ENCODE results near the gene KRTAP1-5. TPM values are rescaled to one million over a fixed set of nuclear protein-coding genes. Genes with fewer than 3 reads are reported as not detected.

KRTAP1-5 gene
- polyA plus RNA-seq, 1 of the 3 experiments (the other 2 are of a cell fraction): not detected

- TF ChIP-seq EZH2phosphoT487 (IDR thresholded peaks at IDR 0.05; ENCODE audit: borderline replicate concordance, low read depth) (no peak), PBX3 (IDR thresholded peaks at IDR 0.05) (no peak), ELF1 (IDR thresholded peaks at IDR 0.05) (no peak), POLR2AphosphoS5 (IDR thresholded peaks at IDR 0.05; ENCODE audit: low read depth, low read length) (no peak)
- TF ChIP-seq, protein P1, sequence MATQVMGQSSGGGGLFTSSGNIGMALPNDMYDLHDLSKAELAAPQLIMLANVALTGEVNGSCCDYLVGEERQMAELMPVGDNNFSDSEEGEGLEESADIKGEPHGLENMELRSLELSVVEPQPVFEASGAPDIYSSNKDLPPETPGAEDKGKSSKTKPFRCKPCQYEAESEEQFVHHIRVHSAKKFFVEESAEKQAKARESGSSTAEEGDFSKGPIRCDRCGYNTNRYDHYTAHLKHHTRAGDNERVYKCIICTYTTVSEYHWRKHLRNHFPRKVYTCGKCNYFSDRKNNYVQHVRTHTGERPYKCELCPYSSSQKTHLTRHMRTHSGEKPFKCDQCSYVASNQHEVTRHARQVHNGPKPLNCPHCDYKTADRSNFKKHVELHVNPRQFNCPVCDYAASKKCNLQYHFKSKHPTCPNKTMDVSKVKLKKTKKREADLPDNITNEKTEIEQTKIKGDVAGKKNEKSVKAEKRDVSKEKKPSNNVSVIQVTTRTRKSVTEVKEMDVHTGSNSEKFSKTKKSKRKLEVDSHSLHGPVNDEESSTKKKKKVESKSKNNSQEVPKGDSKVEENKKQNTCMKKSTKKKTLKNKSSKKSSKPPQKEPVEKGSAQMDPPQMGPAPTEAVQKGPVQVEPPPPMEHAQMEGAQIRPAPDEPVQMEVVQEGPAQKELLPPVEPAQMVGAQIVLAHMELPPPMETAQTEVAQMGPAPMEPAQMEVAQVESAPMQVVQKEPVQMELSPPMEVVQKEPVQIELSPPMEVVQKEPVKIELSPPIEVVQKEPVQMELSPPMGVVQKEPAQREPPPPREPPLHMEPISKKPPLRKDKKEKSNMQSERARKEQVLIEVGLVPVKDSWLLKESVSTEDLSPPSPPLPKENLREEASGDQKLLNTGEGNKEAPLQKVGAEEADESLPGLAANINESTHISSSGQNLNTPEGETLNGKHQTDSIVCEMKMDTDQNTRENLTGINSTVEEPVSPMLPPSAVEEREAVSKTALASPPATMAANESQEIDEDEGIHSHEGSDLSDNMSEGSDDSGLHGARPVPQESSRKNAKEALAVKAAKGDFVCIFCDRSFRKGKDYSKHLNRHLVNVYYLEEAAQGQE (IDR thresholded peaks at IDR 0.05; ENCODE audit: low read depth, low read length): no peak
- TF ChIP-seq, protein P2, sequence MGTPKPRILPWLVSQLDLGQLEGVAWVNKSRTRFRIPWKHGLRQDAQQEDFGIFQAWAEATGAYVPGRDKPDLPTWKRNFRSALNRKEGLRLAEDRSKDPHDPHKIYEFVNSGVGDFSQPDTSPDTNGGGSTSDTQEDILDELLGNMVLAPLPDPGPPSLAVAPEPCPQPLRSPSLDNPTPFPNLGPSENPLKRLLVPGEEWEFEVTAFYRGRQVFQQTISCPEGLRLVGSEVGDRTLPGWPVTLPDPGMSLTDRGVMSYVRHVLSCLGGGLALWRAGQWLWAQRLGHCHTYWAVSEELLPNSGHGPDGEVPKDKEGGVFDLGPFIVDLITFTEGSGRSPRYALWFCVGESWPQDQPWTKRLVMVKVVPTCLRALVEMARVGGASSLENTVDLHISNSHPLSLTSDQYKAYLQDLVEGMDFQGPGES (IDR thresholded peaks at IDR 0.05; ENCODE audit: low read depth, low read length): no peak
These were observed 37.3 kb upstream of the KRTAP1-5 start (continued) for GRCh38 chr17:41064301-41064700.

- Histone ChIP-seq H3K9me3 (no peaks in the 10 kb centered on the region), H3K4me1 (ENCODE audit: control insufficient read depth in 1 of 2, insufficient read depth in 2 of 2, low read depth in 1 of 2, low read length in 1 of 2) (peaks cover 0 to 22% of the 10 kb centered on the region in 2 experiments; a peak in 2 of 4 replicates), H3K27me3 (ENCODE audit: insufficient read depth) (no peaks in the 10 kb centered on the region), H3F3A (replicated peaks; ENCODE audit: insufficient read depth) (peaks cover 28% of the 10 kb centered on the region), H3K4me2 (no peak overlapping the region), H3K9me2 (no peaks in the 10 kb centered on the region), H3K27ac (ENCODE audit: low read depth in 2 of 2, low read length in 1 of 2) (no peak overlapping the region), H2AFZ (ENCODE audit: low read depth) (no peak overlapping the region), H3K79me2 (ENCODE audit: insufficient read depth) (no peaks in the 10 kb centered on the region), H3K36me3 (replicated peaks in 1 of 2; ENCODE audit: control insufficient read depth in 1 of 2, insufficient read depth in 2 of 2, low read length in 1 of 2) (no peaks in the 10 kb centered on the region), H4K20me1 (ENCODE audit: insufficient read depth) (no peaks in the 10 kb centered on the region), H3K9ac (no peak overlapping the region), H3K4me3 (ENCODE audit: low read depth in 2 of 2, low read length in 1 of 2) (no peak overlapping the region)
- ChIA-PET CTCF (interaction anchor here (1.5 kb wide), 1 partner anchor 392 kb away, joined by 3 read pairs; no protein-coding TSS in a partner anchor), POLR2A (no interaction called here)
- 68% methylated on average over 4 of the region's 4 CpGs for WGBS (ENCODE audit: low lambda C conversion rate)
- TF ChIP-seq SMC3 (IDR thresholded peaks at IDR 0.05; ENCODE audit: low read depth, low read length) (no peak), EP300 (IDR thresholded peaks at IDR 0.05; ENCODE audit: borderline replicate concordance in 1 of 2, low read depth in 1 of 2, low read length in 1 of 2) (no peak), NRF1 (IDR thresholded peaks at IDR 0.05; ENCODE audit: low read depth, low read length) (no peak), TCF12 (IDR thresholded peaks at IDR 0.05) (no peak), POLR2AphosphoS5 (IDR thresholded peaks at IDR 0.05; ENCODE audit: low read depth, low read length) (no peak), FOSL2 (IDR thresholded peaks at IDR 0.05; ENCODE audit: borderline replicate concordance, low read depth) (no peak), MAX (IDR thresholded peaks at IDR 0.05; ENCODE audit: low read depth) (no peak), RXRA (IDR thresholded peaks at IDR 0.05; ENCODE audit: borderline replicate concordance, low read depth) (no peak), NFIC (IDR thresholded peaks at IDR 0.05; ENCODE audit: borderline replicate concordance) (no peak), ZBTB33 (IDR thresholded peaks at IDR 0.05; ENCODE audit: borderline replicate concordance, low read depth) (no peak)
- no peak for DNase-seq
These were observed 36.4 kb upstream of the KRTAP1-5 start for GRCh38 chr17:41063449-41063848.

All from SK-N-SH (cell line).